ES-I3 (cell line): ENCODE results near the gene C10orf90.
"Not testable (repeated sequence)": the region's sequence is repeated elsewhere in the genome, so short reads cannot be mapped to it uniquely, and the experiment has no call there.

Source experiments
- H3K36me3 ChIP-seq: 2 replicates; pipeline ENCODE4 v1.6.1; 2013; ENCODE audit warnings: mild to moderate bottlenecking, low read length, control low read depth, moderate library complexity; ENCODE audit not compliant: insufficient read depth
- H3K4me1 ChIP-seq: 2 replicates; pipeline ENCODE4 v1.6.1; 2013; ENCODE audit warnings: mild to moderate bottlenecking, control low read depth, low read length; ENCODE audit not compliant: insufficient read depth
- H3K9ac ChIP-seq: 2 replicates; pipeline ENCODE4 v1.6.1; 2013; ENCODE audit warnings: low read depth, mild to moderate bottlenecking, low read length, moderate library complexity
- H3K9me3 ChIP-seq: 2 replicates; pipeline ENCODE4 v1.6.1; 2013; ENCODE audit warnings: mild to moderate bottlenecking, low read length, moderate library complexity; ENCODE audit not compliant: control insufficient read depth, insufficient read depth

Gene C10orf90

DNA sequence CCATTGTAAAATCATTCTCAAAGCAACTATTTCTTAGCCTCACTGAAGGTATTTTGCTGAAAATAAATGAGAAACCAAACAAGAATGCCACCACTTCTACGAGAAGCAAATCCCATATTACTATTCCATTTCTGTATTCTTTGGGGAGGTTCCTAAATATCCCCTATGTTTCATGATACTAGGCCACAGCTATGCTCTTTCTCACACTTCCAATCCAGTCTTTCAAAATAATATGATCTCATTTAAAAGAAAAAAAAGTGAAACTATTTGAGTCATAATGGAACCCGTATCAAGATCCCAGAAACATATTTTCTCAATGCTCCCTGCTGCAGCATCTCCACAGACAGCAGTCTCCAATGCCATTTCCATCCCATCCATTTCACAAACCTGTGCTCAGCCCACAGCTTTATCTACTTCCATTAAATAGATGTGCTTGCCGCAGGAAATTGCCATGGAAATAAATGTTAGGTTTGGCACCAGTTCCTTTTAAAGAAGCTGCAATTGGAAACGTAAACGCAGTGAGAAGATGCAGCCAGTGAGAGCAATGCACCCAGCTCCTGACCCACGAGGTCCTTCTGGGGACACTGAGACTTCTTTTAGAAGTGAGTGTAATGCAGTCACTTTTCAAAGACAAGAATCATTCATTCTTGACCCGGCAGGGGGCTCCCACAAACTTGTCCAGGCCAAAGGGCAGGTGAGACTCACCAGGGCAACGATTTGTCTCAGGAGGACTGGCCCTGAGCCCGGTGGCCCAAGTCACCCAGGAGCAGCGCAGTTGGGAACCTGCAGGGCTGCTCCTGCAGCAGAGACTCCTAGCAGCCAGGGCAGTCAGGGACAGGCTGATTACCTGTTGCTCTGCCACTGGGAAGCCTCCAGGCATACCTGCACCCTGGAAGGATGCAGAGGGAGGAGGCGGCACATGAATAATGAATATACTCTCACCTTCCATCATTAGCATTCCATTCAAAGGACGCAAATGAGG lies 99.6 kb downstream of the C10orf90 start:
- Histone ChIP-seq H3K4me1 (peaks cover 27% of the 10 kb centered on the region), H3K9ac (no peak overlapping the region), H3K9me3 (peaks cover 4% of the 10 kb centered on the region; the same call in 1 of the 2 replicates), H3K36me3 (no peaks in the 10 kb centered on the region)

DNA sequence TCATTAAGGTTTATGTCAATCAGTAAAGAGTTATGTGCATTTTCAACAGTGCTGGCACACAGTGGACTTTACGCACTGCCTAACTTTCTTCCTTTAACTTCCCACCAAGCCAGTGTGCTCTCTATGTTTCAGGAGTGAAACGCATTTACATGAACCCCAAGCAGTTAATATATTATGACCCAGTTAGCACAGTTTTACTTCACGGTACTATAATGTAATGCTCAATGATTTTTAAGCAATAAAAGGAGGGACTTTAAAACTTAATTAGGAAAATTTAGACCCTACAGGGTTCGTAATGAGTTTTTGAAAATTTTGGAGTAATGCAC lies 100.3 kb downstream of the C10orf90 start:
- Histone ChIP-seq H3K36me3 (no peaks in the 10 kb centered on the region), H3K9me3 (peaks cover 6% of the 10 kb centered on the region; the same call in 1 of the 2 replicates), H3K4me1 (peaks cover 27% of the 10 kb centered on the region), H3K9ac (no peak overlapping the region)

DNA sequence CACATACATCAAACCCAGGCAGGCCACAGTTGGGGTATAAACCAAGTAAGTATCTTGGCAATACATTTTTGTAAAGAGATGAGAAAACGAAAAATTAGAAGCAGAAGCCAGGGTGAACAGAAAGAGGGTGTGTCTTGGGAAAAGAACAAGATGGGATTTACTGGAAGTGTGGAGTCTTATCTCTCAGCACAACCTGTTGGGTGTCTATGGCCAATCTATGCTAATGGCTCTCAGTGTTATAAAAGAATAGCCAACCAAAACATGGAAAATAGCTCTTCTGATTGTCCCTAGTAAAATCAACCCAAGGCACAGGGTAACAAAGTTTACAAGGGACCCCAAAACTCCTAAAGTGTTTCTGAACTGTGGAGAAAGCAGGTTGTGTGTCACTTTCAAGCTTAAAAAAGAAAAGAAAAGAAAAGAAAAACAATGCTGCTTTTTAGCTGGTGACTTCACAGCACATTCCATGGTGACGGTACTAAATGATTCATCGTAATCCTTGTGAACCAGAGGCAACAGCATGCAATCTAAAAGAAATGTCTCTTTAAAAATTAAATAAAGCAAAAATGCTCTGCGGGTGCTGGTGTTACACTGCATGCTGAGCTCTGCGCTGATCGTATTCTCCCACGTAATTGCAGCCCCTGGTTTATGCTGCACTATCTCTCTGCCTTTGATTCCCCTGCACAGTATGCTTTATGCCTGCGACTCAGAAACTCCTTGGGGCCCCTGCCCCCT lies 100.8 kb downstream of the C10orf90 start:
- Histone ChIP-seq H3K9me3 (peaks cover 6% of the 10 kb centered on the region; the same call in 1 of the 2 replicates), H3K9ac (no peak overlapping the region), H3K4me1 (peaks cover 27% of the 10 kb centered on the region), H3K36me3 (no peaks in the 10 kb centered on the region)

DNA sequence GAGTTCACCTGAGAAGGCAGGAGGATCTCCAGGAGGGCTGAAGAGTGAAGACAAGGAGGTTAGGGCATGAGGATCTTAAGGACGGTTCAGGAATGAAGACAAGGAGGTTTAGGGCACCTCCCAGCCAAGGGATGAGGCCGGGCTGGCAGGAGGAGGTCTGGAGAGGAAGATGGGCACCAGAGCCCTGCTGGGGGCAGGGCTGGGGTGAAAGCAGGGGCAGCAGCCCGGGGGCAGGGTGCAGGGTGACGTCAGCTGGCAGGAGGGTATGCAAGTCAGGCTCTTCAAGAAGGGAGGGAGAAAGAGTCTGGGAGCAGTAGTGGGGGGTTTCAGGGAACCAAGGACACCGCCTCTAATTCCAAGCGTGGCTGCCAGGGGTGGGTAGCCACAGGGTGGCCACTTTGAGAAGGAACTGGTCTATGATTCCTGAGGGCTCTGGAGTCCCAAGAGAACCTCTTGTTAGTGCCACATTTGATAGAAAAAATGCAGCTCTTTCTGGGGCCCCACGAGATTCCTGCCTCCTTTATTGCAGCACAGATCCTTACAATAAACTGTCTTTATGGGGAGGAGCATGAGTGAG lies 101.6 kb downstream of the C10orf90 start:
- Histone ChIP-seq H3K36me3 (no peaks in the 10 kb centered on the region), H3K4me1 (peaks cover 27% of the 10 kb centered on the region), H3K9me3 (peaks cover 6% of the 10 kb centered on the region; the same call in 1 of the 2 replicates), H3K9ac (no peak overlapping the region)

DNA sequence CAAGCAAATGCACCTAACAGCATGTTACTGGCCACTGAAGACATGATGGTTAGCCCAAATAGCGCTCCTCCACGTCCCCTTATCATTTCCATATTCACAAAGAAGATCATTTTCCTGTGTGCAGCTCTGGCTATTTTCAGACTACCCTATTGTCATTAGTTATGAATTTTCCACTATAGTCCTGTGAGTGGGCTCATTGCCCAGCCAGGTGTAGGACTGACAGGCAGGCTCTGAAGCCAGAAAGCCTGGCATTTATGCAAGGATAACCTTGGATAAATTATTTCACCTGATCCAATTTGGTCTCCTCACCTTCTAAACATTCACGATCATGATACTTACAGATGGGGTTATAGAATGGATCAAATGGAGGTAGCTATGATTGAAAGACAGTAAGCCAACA lies 104.6 kb downstream of the C10orf90 start:
- H3K9me3 ChIP-seq, result peaks cover 6% of the 10 kb centered on the region; the same call in 1 of the 2 replicates
- no peak overlapping the region for H3K9ac ChIP-seq
- H3K4me1 ChIP-seq, result peaks cover 23% of the 10 kb centered on the region
- no peaks in the 10 kb centered on the region for H3K36me3 ChIP-seq

DNA sequence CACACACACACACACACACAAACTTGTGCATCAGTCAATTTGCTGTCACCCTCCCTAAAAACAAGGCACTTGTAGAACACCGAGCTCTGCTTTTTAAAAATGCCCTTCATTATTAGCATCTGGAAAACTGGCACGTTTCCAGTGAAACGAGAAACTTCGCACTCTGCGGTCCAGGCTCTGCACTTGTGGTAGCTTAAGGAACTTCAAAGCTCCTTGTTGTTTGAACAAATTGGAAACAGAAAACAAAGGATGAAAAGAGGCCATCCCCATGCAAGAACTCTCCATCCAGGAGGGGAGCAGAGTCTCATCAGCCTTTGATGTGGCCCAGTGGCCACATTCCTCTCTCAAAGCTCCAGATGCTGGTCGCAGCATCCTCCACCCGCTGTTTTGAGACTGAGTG lies 105.1 kb downstream of the C10orf90 start:
- Histone ChIP-seq H3K9me3 (peaks cover 6% of the 10 kb centered on the region; the same call in 1 of the 2 replicates), H3K9ac (no peak overlapping the region), H3K4me1 (peaks cover 20% of the 10 kb centered on the region), H3K36me3 (no peaks in the 10 kb centered on the region)

DNA sequence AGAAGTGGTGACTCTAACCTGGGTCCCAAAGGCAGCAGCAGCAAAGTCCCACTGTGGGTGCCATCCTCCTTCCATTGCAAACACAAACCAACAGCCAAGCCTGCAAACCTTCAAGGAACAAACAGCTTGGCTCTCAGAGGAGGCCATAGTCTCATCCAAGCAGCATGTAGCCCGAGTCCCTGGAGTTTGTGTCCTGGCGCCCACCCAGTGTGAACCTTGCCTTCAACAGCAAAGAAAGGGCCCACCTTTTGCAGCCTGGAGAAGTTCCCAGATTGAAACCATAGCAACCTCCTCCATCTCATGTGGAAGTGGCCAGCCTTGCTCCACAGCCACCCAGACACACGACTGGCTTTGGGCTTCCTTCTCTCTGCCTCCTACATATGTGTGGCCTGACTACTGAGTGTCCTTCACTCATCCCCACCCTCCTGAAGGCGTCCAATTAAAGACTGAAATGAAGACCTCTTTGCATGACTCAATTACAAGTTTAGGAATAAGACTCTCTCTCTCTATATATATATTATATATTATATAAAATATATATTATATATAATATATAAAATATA lies 106.1 kb downstream of the C10orf90 start:
- Histone ChIP-seq H3K4me1 (peaks cover 10% of the 10 kb centered on the region), H3K9ac (no peak overlapping the region), H3K36me3 (no peaks in the 10 kb centered on the region), H3K9me3 (peaks cover 6% of the 10 kb centered on the region; the same call in 1 of the 2 replicates)

DNA sequence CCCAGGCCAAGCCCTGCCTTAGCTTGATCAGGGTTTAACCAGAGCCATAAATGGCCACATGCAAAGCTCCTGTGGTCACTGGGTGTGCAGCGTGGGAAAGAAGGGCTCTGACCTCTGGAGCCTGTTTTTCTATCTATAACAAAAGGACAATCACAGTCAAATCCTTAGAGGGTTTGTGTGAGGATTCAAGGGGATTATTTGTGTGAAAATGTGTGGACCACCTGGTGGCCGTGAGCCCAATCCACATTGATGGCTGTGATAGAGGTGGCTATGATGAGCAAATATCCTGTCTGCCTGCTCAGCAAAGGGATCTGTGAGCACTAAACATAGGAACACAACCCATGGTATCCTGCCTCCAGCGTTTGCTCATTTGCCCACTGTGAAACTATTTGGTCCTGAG lies 107.1 kb downstream of the C10orf90 start:
- Histone ChIP-seq H3K9me3 (peaks cover 6% of the 10 kb centered on the region; the same call in 1 of the 2 replicates), H3K9ac (no peak overlapping the region), H3K36me3 (no peaks in the 10 kb centered on the region), H3K4me1 (peaks cover 6% of the 10 kb centered on the region)

DNA sequence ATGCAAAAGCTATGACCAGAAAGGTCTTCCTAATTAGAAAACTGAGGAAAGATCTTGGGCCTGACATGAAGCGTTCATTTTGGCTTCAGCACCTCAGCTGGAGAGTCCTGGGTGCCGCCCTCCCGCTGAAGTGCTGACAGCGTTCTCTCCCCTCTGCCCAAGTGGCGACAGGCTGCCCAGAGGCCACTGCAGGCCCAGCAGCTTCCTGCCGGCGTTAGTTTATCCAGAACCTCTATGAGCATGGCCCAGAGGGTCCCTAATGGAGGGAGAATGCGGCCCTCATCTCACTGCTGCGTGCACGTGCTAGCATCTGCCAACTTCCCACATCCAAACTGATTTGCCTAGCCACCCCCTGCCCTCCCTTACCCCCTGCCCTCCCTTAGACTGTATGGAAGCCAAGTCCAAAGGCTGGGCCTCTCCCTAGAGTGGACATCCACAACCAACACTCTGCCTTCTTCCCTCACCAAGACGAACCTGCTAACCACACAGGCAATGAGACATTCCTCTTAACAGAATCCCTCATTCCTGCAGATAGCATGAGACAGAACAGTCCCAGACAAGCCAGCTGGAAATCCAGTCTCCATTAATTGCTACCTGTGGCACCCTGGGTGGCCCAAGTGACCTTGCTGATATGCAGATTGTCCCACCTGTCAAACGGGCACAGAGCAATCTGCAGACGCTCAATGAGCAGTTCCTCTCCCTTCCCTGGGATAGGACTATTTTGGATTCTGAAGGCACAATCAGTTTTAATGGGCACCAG lies 108.4 kb downstream of the C10orf90 start:
- Histone ChIP-seq H3K36me3 (no peaks in the 10 kb centered on the region), H3K4me1 (peaks cover 6% of the 10 kb centered on the region), H3K9me3 (peaks cover 6% of the 10 kb centered on the region; the same call in 1 of the 2 replicates), H3K9ac (no peak overlapping the region)

DNA sequence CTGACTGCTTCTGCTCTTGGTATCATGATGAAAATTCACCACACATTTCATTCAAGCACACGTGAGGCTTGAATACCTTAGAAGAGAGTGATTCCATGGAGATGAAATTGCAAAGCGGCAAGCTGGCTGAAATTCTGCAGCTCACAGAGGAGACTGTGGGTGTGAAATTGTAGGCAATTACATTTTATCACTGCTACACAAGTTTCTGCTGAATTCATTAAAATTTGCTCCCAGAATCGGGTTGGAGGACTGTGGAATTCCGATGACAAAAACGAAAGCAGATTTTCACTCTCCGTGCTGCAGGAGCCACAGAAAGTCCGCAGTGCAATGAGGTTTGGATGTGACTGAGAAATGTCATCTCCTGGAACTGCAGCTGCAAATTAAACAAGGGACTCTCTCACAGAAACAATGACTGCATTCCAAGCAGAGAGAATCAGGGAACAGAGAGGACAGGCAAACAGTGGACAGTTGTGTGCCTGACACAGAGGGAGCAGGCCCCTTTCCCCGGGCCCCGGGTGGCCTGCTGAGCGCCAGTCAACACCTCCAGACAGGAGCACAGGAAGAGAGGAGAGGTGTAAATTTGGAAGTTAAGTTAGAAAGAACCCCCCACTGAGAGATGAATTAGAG lies 109.1 kb downstream of the C10orf90 start:
- H3K9me3 ChIP-seq, result peaks cover 6% of the 10 kb centered on the region; the same call in 1 of the 2 replicates
- H3K9ac ChIP-seq, result no peak overlapping the region
- H3K36me3 ChIP-seq, result no peaks in the 10 kb centered on the region
- peaks cover 6% of the 10 kb centered on the region for H3K4me1 ChIP-seq

DNA sequence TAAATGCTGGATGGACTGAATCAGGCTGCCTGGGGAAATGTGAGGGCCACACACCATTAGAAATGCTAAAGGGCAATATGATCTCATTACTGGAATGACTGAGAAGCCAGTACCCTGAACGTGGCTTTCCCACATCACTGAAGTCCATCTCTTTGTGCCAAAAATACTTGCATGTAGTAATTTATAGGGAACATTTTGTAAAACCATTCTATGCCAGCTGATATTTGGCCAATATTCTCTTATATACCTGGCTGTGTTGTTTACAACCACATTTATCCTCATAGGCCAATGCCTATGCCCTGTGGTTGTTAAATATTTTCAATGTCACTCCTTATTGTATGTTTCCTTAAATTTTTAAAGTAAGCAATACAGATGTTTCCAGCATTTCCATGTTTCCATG lies 111.6 kb downstream of the C10orf90 start:
- Histone ChIP-seq H3K4me1 (peaks cover 6% of the 10 kb centered on the region), H3K9ac (no peak overlapping the region), H3K36me3 (no peaks in the 10 kb centered on the region), H3K9me3 (no peaks in the 10 kb centered on the region)

DNA sequence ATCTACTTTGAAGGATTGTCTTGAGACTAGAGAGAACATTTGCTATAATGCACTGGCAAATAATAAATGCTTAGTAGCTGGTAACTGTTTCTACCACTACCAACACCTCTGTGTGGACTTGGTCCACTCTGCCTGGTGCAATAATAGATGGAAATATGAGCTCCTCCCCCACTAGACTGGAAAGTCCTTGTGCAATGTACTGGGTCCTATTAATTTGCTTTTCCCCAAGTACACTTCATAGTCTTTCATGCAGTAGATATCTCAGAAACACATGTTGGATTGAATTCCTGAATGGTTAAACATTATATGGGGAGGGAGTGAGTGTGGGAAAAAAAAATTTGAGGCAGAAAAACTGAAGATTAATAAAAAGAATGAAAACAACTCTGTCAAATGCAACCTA lies 119.3 kb downstream of the C10orf90 start:
- no peaks in the 10 kb centered on the region for H3K9me3 ChIP-seq
- H3K9ac ChIP-seq, result no peak overlapping the region
- H3K4me1 ChIP-seq, result peaks cover 5% of the 10 kb centered on the region; the same call in 1 of the 2 replicates
- H3K36me3 ChIP-seq, result no peaks in the 10 kb centered on the region

DNA sequence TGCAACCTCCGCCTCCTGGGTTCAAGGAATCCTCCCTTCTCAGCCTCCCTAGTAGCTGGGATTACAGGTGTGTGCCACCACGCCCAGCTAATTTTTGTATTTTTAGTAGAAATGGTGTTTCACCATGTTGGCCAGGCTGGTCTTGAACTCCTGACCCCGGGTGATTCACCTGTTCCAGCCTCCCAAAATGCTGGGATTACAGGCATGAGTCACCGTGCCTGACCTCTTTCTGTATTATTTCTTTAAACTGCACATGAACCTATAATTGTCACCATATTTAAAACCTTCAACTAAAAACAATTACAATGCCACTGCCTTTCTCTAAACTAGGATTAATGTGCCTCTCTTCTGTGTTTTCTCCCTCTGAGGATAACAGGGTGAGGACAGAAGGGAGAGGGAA lies 119.9 kb downstream of the C10orf90 start:
- H3K9ac ChIP-seq, H3K36me3 ChIP-seq, H3K4me1 ChIP-seq, H3K9me3 ChIP-seq: not testable (repeated sequence)
